Body of pancreas (tissue), 4 donors: ENCODE data around the gene DEFB125.

ENCODE experiments used
- CTCF ChIP-seq, 7 experiments: fragments of 450-650 bp in 4 of 7; fragments of 200-600 bp in 3 of 7; sonication (generic) in 3 of 7; IDR thresholded peaks; one replicate each; pipeline ENCODE4 v1.5.1; 2016 to 2019; ENCODE audit warnings: antibody characterized with exemption in 7 of 7
- POLR2A ChIP-seq, 3 donors: fragments of 450-650 bp; IDR thresholded peaks; one replicate each; pipeline ENCODE4 v1.6.1; 2016; ENCODE audit warnings: antibody characterized with exemption in 3 of 3, mild to moderate bottlenecking in 2 of 3

- no peak for TF ChIP-seq CTCF (IDR thresholded peaks at IDR 0.05)
- no peak for TF ChIP-seq POLR2A (IDR thresholded peaks at IDR 0.05)
Observed at GRCh38 chr20:64766-65322, 22.6 kb upstream of the DEFB125 start.
